Caki2 (cell line): ENCODE results near the gene NUMBL. TPM values are rescaled to one million over a fixed set of nuclear protein-coding genes. Genes with fewer than 3 reads are reported as not detected.

ENCODE experiments used
- DNase-seq: peaks from one replicate; pipeline ENCODE4 v3.0.0-alpha.2; 2015; ENCODE audit warnings: low read depth
- in situ Hi-C: cut with HindIII; loops from 2 replicates; pipeline ENCODE4 v1.10.0; 2016; ENCODE audit warnings: low sequenced_read_pairs, low pct_unique_long_range_greater_than_20kb, mixed read lengths
- total RNA-seq: library from RNA; depleted of rRNA; stranded (reverse); fragments of >200 nt; shearing (Covaris generic); gene quantifications from 2 replicates; pipeline ENCODE4 v1.2.3, GENCODE V29; 2014; ENCODE audit warnings: low replicate concordance; rRNA removed

Gene NUMBL
- total RNA-seq, 1 experiment from 2014 or later = 39.0 TPM

DNA sequence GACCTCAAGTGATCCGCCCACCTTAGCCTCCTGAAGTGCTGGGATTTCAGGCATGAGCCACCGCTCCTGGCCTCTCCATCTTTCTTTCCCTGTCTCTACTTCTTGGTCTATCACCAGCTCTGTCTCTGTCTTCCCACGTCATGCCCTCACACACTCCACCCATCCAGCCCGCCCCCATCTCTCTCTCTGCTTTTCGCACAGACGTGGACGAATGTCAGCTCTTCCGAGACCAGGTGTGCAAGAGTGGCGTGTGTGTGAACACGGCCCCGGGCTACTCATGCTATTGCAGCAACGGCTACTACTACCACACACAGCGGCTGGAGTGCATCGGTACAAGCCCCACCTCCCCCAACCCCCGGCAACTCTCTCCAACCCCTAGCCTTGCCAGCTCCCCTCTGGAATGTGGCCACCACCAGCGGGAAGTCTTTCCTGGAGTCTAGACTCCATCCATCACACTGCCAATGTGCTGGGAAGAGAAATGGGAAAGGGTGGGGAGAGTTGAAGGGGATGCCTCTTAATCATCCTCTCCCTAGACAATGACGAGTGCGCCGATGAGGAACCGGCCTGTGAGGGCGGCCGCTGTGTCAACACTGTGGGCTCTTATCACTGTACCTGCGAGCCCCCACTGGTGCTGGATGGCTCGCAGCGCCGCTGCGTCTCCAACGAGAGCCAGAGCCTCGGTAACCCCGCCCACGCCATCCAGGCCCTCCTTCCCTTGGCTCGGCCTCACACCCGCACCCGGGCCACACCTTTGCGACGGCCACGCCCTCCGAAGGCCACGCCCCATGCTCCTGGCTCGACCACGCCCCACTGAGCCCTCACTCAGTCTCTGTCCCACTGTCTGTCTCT, 66.8 kb downstream of the NUMBL start:
- in situ Hi-C loops = no loop called here
- DNase-seq = peak; percentile 100

DNA sequence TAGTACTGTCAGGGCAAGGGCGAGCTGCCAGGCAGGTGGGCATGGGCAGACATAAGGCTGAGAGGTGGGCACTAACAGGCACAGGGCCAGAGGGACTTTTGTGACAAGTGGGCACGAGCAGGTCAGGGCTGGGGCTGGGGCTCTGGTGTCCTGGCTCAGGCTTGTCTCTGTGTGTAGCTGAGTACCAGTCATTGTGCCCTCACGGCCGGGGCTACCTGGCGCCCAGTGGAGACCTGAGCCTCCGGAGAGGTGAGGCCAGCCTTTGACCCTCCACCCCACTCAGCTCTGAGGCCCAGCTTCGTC, 67.7 kb downstream of the NUMBL start:
- in situ Hi-C loops = no loop called here
- DNase-seq = no peak

DNA sequence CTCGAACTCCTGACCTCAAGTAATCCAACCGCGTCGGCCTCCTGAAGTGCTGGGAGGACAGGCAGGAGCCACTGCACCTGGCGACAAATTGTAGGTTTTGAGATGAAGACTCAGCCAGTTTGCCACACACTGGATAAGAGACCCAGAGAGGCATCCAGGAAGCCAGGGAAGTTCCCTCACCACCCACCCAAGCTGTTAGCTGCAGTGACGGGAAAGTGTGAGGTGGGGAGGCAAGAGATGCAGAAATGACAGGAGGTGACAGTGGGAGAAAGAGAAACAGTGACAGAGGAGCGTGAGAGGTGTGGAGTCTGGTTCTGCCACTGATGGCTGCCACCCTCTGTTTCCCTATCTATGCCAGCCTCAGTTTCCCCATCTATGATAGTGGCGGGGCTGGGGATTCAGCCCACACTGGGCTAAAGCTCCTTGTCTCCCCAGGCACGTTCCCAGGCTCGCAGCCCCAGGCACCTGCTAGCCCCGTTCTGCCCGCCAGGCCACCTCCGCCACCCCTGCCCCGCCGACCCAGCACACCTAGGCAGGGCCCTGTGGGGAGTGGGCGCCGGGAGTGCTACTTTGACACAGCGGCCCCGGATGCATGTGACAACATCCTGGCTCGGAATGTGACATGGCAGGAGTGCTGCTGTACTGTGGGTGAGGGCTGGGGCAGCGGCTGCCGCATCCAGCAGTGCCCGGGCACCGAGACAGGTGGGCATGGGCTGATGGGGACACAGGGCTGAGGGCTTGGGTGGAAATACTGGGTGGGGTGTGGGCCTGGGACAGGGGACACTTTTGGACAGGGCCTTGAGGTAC, 68.3 kb downstream of the NUMBL start:
- in situ Hi-C loops = no loop called here
- DNase-seq = no peak

DNA sequence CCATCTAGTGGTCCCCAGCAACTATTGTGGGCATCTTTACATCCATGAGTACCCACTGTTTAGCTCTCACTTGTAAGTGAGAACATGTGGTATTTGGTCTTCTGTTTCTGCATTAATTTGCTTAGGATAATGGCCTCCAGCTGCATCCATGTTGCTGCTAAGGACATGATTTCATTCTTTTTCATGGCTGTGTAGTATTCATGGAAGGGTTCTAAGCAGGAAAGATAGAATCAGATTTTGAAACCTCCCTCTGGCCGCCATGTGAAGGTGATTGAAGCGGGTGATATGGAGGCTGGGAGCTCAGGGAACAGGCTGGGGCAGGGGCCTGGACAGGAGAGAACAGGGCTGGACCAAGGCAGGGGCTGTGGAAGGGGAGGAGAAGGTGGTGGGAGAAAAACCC, 69.2 kb downstream of the NUMBL start:
- no peak for DNase-seq
- in situ Hi-C loops = no loop called here

DNA sequence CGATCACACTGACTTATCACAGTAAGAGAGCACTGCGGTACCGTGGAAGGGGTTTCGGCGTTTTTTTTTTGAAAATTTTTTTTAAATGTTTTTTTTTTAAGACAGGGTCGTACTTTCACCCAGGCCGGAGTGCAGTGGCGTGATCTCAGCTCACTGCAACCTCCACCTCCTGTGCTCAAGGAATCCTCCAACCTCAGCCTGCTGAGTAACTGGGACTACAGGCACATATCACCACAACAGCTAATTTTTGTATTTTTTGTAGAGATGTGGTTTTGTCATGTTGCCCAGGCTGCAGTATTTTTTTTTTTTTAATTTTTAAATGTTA, 70.3 kb downstream of the NUMBL start:
- in situ Hi-C loops = no loop called here
- no peak for DNase-seq

DNA sequence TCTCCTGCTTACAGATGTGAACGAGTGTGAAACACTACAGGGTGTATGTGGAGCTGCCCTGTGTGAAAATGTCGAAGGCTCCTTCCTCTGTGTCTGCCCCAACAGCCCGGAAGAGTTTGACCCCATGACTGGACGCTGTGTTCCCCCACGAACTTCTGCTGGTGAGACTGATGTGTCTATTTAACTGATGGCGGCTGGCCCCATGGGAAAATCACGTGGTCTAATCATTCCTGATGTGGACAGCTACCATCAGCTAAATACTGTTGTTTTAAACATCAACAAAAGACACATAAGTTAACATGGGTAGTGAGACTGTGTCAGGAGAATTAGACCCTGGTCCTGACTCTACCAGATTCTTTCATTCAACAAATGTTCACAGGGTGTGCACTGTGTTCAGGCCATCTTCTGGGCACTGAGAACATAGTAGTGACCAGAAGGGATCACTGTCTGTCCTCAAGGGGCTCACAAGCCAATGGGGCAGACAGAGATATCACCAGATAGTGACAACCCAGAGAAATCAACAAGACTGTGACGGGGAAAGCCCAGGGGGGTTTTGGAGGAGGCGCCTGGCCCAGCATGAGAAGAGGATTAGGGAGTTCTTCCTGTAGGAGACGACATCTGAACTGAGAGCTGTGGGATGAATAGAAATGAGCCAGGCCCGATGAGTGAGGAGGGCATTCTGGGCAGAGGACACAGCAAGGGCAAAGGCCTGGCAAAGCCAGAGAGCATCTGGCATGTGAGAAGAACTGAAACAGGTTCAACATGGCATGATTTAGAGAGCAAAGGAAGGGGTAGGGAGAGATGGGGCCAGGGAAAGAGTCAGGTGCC, 70.9 kb downstream of the NUMBL start:
- DNase-seq = no peak
- in situ Hi-C loops = no loop called here

DNA sequence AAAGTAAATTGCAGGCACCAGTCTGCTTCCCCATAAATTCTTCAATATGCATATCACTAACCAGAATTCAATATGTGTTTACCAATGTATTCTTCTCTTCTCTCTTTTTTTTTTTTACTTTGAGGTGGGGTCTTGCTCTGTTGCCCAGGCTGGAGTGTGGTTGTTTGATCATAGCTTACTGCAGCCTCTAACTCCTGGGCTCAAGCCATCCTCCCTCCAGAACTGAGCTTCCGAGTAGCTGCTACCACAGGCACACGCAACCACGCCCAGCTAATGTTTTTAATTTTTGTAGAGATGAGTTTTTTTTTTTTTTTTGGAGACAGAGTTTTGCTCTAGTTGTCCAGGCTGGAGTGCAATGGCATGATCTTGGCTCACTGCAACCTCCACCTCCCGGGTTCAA, 72.5 kb downstream of the NUMBL start:
- in situ Hi-C loops = no loop called here
- no peak for DNase-seq

DNA sequence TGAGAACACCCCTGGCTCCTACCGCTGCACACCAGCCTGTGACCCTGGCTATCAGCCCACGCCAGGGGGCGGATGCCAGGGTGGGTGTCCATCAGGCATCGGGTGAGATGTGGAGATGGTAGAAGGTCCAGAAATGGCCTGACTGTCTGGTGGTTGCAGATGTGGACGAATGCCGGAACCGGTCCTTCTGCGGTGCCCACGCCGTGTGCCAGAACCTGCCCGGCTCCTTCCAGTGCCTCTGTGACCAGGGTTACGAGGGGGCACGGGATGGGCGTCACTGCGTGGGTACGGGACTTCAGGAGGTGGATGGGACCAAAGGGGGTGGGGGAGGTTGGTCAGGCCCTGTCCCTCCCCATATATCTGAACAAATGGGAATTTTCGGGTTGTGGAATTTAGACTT, 73.5 kb downstream of the NUMBL start:
- in situ Hi-C loops = no loop called here
- no peak for DNase-seq

DNA sequence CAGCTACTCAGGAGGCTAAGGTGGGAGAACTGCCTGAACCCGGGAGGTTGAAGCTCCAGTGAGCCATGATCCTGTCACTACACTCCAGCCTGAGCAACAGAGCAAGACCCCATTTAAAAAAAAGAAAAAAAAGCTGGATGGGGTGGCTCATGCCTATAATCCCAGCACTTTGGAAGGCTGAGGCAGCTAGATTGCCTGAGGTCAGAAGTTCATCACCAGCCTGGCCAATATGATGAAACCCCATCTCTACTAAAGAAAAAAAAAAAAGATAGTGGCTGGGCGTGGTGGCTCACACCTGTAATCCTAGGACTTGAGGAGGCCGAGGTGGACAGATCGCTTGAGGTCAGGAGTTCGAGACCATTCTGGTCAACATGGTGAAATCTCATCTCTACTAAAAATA, 74.3 kb downstream of the NUMBL start:
- no peak for DNase-seq
- in situ Hi-C loops = no loop called here

Other genes starting within 250 kb of the NUMBL start
- gene SERTAD3, start 246.3 kb downstream of the NUMBL start, total RNA-seq = 68.2 and 68.5 TPM in 2 replicates
- gene BLVRB, start 224.9 kb downstream of the NUMBL start, total RNA-seq = 649 and 783 TPM in 2 replicates
- 4.2 and 6.3 TPM in 2 replicates for gene SPTBN4, start 223.7 kb downstream of the NUMBL start, total RNA-seq
- 92.6 and 137 TPM in 2 replicates for gene SHKBP1, start 113.8 kb downstream of the NUMBL start, total RNA-seq
- 47.7 and 129 TPM in 2 replicates for gene LTBP4, start 89.3 kb downstream of the NUMBL start, total RNA-seq
- 81.8 and 159 TPM in 2 replicates for gene COQ8B, start 26.2 kb upstream of the NUMBL start, total RNA-seq
- 23.1 and 25.3 TPM in 2 replicates for gene ITPKC, start 26.5 kb upstream of the NUMBL start, total RNA-seq
- 3.3 and 5.2 TPM in 2 replicates for gene ACTMAP, start 59.8 kb upstream of the NUMBL start, total RNA-seq
- gene SNRPA, start 60.6 kb upstream of the NUMBL start, total RNA-seq = 51.1 and 64.3 TPM in 2 replicates
- gene MIA, start 84.9 kb upstream of the NUMBL start, total RNA-seq = not detected in 2 replicates
- 62.7 and 79.7 TPM in 2 replicates for gene RAB4B, start 87.6 kb upstream of the NUMBL start, total RNA-seq
- gene EGLN2, start 108.5 kb upstream of the NUMBL start, total RNA-seq = 98.8 and 138 TPM in 2 replicates
- not detected in 2 replicates for gene CYP2A6, start 159.8 kb upstream of the NUMBL start, total RNA-seq
- gene CYP2A7, start 191.6 kb upstream of the NUMBL start, total RNA-seq = not detected in 2 replicates